ENCODE data around the gene ULK1. TPM values are rescaled to one million over a fixed set of nuclear protein-coding genes. Genes with fewer than 3 reads are reported as not detected.
"Not testable (repeated sequence)": the region's sequence is repeated elsewhere in the genome, so short reads cannot be mapped to it uniquely, and the experiment has no call there.

Gene ULK1
- total RNA-seq, 1 experiment from 2014 or later, result 15.7 TPM

- POLR2A ChIA-PET (ENCODE audit: unreplicated experiment), result no interaction called here
Observed at GRCh38 chr12:131882804-131883520, 11.5 kb upstream of the ULK1 start.

GRCh38 chr12:131883521-131883900 is 10.9 kb upstream of the ULK1 start:
- peaks cover 29% of the 10 kb centered on the region for H3K4me1 ChIP-seq (ENCODE audit: insufficient read depth, low read length)
- intact Hi-C loops (cut with micrococcal nuclease), result no loop called here
- H4K20me1 ChIP-seq (ENCODE audit: low read length), result no peaks in the 10 kb centered on the region
- BruUV-seq (replicated peaks), result no TSS peak
- H3K4me3 ChIP-seq (ENCODE audit: low read length), result no peak overlapping the region
- peak overlapping the region; percentile 64 for H2AFZ ChIP-seq (ENCODE audit: low read length)
- peak overlapping the region; percentile 58 for H3K4me2 ChIP-seq (ENCODE audit: low read length)
- POLR2A ChIA-PET (ENCODE audit: unreplicated experiment), result no interaction called here
- H3K27me3 ChIP-seq (ENCODE audit: low read length), result no peaks in the 10 kb centered on the region
- H3K9me3 ChIP-seq (ENCODE audit: low read length), result no peaks in the 10 kb centered on the region
- no peaks in the 10 kb centered on the region for H3K9me2 ChIP-seq (replicated peaks; ENCODE audit: low read length)
- no peak for TF ChIP-seq CTCF (conservative IDR thresholded peaks at IDR 0.05; ENCODE audit: low read depth, low read length)
- TF ChIP-seq EZH2 (IDR thresholded peaks at IDR 0.05; ENCODE audit: low read length, unreplicated experiment), result no peak
- TF ChIP-seq EZH2phosphoT487 (IDR thresholded peaks at IDR 0.05; ENCODE audit: borderline replicate concordance, low read length), result no peak
- CTCF ChIA-PET, result interaction anchor here (0.8 kb wide), 1 partner anchor 19 kb away, joined by 3 read pairs; no protein-coding TSS in a partner anchor
- H3K79me2 ChIP-seq (ENCODE audit: low read length), result no peaks in the 10 kb centered on the region
- H3K27ac ChIP-seq (ENCODE audit: low read length), result peak overlapping the region; percentile 63
- H3F3A ChIP-seq (ENCODE audit: low read length, unreplicated experiment), result peaks cover 4% of the 10 kb centered on the region
- H3K36me3 ChIP-seq (ENCODE audit: low read depth, low read length), result no peaks in the 10 kb centered on the region
- peak; percentile 36 for DNase-seq
- peak overlapping the region; percentile 13; the same call in 1 of the 2 replicates for H3K9ac ChIP-seq (ENCODE audit: low read length)
- peak; percentile 47 for ATAC-seq

More at GRCh38 chr12:131882804-131883520, 11.5 kb upstream of the ULK1 start:
- Histone ChIP-seq H3K9me2 (replicated peaks; ENCODE audit: low read length) (no peaks in the 10 kb centered on the region), H3K4me2 (ENCODE audit: low read length) (peak overlapping the region; percentile 58), H3K27me3 (ENCODE audit: low read length) (no peaks in the 10 kb centered on the region), H3K4me1 (ENCODE audit: insufficient read depth, low read length) (peaks cover 30% of the 10 kb centered on the region), H3F3A (ENCODE audit: low read length, unreplicated experiment) (peaks cover 4% of the 10 kb centered on the region), H3K36me3 (ENCODE audit: low read depth, low read length) (no peaks in the 10 kb centered on the region), H3K79me2 (ENCODE audit: low read length) (no peaks in the 10 kb centered on the region), H4K20me1 (ENCODE audit: low read length) (no peaks in the 10 kb centered on the region), H3K9me3 (ENCODE audit: low read length) (no peaks in the 10 kb centered on the region), H2AFZ (ENCODE audit: low read length) (peak overlapping the region; percentile 64), H3K9ac (ENCODE audit: low read length) (peak overlapping the region; percentile 13; the same call in 1 of the 2 replicates), H3K4me3 (ENCODE audit: low read length) (no peak overlapping the region), H3K27ac (ENCODE audit: low read length) (peak overlapping the region; percentile 63)
- intact Hi-C loops (cut with micrococcal nuclease), result no loop called here
- TF ChIP-seq EZH2 (IDR thresholded peaks at IDR 0.05; ENCODE audit: low read length, unreplicated experiment), result no peak
- no peak for TF ChIP-seq EZH2phosphoT487 (IDR thresholded peaks at IDR 0.05; ENCODE audit: borderline replicate concordance, low read length)
- TF ChIP-seq CTCF (conservative IDR thresholded peaks at IDR 0.05; ENCODE audit: low read depth, low read length), result no peak
- DNase-seq (peak; percentile 65), ATAC-seq (peak; percentile 81)
- CTCF ChIA-PET, result interaction anchor here (0.8 kb wide), 1 partner anchor 19 kb away, joined by 3 read pairs; no protein-coding TSS in a partner anchor
- no TSS peak for BruUV-seq (replicated peaks)

GRCh38 chr12:131885076-131885475 is 9.3 kb upstream of the ULK1 start:
- H3K27me3 ChIP-seq (ENCODE audit: low read length); H3F3A ChIP-seq (ENCODE audit: low read length, unreplicated experiment); H3K9me2 ChIP-seq (replicated peaks; ENCODE audit: low read length); CTCF ChIA-PET; H4K20me1 ChIP-seq (ENCODE audit: low read length); H3K9me3 ChIP-seq (ENCODE audit: low read length); H3K79me2 ChIP-seq (ENCODE audit: low read length); BruUV-seq (replicated peaks); H3K36me3 ChIP-seq (ENCODE audit: low read depth, low read length): not testable (repeated sequence)
- POLR2A ChIA-PET (ENCODE audit: unreplicated experiment), result interaction anchor here (0.5 to 0.6 kb wide), 2 partner anchors 15 to 49 kb away, joined by 3 to 5 read pairs; no protein-coding TSS in a partner anchor
- DNase-seq (peak; percentile 87), ATAC-seq (peak; percentile 63)
- Histone ChIP-seq H3K9ac (ENCODE audit: low read length) (0 out of 2 replicates have a peak overlapping the region, but pooled peaks have one; percentile 22), H3K27ac (ENCODE audit: low read length) (peak overlapping the region; percentile 53), H3K4me1 (ENCODE audit: insufficient read depth, low read length) (peaks cover 29% of the 10 kb centered on the region), H2AFZ (ENCODE audit: low read length) (peak overlapping the region; percentile 54; the same call in 1 of the 2 replicates), H3K4me3 (ENCODE audit: low read length) (peak overlapping the region; percentile 13; the same call in 1 of the 2 replicates), H3K4me2 (ENCODE audit: low read length) (peak overlapping the region; percentile 67)
- intact Hi-C loops (cut with micrococcal nuclease), result loop anchor here (1.0 kb wide), 1 partner anchor 9 kb away; the partner anchor contains the start of gene ULK1

All from PC-3 (cell line).